Fibroblast of skin of left biceps (primary cell): Measurements from ENCODE around the gene GTPBP8.
"Not testable (repeated sequence)": the region's sequence is repeated elsewhere in the genome, so short reads cannot be mapped to it uniquely, and the experiment has no call there.

Source experiments
- DNase-seq, 2 experiments: peaks; one replicate each; pipeline ENCODE4 v3.0.0-alpha.2; 2013; ENCODE audit warnings: low read depth in 2 of 2

Gene GTPBP8

DNA sequence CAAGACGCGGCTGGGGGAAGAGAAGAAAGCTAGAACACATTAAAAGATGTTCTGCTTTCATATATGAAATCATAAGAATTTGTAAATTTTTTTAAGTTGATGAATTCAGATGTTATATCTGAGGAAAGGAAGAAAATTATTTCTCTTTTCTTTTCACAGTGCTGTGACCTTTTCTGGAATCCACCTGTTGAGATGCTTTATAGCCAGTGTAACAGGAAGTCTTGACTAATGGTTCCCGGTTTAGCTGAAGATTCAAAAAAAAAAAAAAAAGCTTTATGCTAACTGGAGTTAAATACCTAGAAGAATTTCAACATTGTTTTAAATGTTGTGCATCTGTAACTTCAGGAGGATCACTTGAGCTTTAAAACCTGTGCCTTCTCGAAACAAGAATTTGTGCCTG is 9.9 kb downstream of the GTPBP8 start:
- DNase-seq: no peak

DNA sequence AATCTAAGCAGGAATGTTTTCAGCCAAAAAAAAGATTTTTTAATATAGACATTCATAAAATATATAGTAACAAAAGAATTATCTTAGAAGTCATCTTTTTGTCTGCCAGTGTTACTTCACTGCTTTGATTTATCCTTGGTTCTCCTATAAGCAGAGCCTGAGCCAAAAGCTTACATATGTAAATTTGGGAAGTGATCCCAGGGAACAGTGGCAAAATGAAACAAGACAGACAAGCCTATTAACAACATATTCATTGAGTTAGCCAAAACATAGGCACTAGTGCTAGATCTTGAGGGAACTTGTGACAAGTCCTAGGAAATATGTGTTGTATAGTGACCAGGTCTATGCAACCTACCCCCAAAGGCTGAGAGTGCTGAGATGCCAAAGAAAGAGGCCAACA is 11.3 kb downstream of the GTPBP8 start:
- no peak for DNase-seq

DNA sequence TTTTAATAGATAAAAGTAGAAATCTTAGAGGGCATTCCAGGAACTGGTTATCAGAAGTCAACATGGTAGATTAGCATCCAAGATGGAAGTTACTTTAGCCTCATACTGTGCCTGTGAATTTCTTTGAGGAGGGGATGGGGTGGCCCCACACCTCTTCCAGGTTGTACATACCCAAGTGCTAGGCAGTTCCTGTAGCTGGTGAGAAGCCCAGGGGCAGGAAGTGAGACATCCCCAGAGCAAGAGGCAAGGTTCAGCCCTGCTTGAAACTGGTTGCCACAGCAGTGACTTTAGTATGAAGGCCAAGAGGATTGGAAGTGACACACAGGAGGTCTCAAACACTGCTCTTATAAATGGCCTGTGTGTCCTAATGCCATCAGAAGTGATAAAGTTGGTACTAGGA is 11.9 kb downstream of the GTPBP8 start:
- no peak for DNase-seq

DNA sequence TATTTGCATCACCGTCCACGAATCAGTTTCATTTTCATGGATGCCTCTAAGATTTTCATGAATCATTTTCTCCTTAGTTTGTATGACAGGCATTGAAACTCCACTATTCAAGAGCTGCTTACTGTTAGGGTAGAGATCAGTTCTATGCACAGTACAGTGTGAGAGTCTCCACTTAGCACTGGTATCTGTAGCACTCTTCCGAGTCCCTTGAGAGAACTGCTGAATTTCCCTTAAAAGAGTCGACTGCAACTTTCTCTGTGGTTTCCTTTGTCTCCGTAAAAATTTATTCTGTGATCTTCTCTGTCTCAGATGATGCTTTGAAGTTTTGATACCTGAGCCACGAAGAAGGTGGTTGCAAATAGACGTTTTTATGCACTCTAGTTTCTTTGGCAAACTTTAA is 14.8 kb downstream of the GTPBP8 start:
- no peak for DNase-seq

DNA sequence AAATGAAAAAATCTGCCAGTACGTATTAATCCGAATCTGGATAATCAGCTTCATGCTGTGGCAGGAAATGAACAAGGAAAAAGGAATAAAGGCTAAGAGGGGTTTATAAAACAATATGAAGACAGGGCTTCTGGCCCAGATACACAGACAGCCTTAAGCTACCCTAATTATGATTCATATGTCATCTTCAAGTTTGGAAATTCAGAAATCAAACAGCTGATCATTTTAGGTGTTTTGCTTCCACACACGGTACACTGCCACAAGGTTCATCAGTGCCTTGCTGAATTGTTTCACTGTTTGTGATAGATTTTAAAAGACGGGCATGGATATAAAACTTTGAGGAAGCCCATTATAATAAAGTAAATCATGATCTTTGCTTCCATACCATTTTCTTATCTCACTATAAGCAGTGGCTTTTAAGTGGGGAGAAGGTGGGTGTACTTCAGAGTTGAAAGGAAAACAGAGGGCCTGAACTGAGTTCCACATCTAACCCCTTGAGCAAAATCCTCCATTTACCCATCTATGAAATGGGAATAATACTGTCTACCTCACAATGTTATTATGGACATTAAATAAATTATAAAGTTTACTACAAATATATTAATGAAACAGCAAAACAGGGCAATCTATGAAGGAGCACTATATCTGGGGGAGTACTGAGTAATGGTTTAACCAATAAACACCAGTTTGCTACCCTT is 15.7 kb downstream of the GTPBP8 start:
- DNase-seq: no peak

DNA sequence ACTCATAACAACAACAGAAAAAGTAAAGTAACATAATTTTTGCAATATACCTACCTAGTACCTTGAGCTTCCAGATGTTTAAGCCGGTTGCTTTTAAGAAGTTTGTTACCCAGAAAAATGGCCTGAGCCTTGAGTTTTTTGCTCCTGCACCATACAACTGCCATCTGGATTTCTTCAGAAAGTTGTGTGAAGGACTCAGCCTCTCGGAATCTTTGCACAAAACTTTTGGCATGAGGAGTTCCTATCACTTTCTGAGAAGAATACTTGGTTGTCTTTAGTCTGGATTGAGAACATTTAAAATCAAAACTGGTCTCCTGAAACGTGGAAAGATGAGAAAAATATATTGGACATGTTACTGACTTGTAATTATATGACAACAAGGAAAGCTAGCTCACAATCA is 17.3 kb downstream of the GTPBP8 start:
- DNase-seq: no peak

DNA sequence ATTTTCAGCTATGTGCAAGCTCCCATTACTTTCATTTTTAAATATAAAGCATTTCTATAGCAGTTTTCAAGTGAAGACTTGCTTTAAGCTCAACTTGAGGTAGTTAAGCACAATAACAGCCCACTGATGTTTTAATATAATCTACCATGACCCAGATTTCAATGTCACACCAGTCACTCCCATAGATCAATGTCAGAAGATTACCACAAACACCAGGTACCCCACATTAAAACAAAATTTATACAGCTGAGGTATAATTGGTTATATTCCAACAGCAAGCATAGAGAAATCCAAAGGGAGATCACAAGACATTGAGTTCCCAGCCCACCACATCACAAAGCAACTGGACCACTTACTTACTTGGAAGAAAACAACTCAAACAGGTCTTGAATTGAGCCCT is 22.8 kb downstream of the GTPBP8 start:
- no peak for DNase-seq

DNA sequence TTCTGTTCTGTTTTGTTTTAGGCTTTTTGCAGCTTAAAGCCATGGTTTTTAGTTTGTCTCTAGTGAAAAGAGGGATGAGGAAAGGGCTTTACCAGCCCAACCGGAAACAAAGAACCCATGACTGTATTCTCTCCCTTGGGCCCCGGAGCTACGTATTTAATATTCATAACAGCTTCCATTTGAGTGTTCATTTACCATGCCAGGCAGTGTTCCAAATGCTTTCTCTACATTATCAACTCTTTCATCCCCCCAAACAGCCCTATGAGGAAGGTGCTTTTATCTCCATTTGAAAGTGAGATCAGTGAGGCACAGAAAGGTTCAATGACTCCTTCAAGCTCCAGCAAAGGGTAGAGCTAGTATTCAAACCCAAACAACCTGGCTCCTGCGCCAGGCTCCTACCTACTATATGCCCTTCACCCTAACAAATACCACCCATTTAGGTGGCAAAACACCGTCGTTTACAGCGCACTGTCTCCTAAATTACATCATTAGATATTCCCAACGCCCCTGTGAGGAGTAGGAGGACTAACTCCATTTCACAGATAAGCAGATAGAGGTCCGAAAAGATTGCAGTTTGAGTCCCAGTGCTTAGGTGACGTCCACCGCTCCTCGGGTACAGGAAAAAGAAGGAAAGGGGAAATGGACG is 27.9 kb downstream of the GTPBP8 start:
- no peak for DNase-seq

DNA sequence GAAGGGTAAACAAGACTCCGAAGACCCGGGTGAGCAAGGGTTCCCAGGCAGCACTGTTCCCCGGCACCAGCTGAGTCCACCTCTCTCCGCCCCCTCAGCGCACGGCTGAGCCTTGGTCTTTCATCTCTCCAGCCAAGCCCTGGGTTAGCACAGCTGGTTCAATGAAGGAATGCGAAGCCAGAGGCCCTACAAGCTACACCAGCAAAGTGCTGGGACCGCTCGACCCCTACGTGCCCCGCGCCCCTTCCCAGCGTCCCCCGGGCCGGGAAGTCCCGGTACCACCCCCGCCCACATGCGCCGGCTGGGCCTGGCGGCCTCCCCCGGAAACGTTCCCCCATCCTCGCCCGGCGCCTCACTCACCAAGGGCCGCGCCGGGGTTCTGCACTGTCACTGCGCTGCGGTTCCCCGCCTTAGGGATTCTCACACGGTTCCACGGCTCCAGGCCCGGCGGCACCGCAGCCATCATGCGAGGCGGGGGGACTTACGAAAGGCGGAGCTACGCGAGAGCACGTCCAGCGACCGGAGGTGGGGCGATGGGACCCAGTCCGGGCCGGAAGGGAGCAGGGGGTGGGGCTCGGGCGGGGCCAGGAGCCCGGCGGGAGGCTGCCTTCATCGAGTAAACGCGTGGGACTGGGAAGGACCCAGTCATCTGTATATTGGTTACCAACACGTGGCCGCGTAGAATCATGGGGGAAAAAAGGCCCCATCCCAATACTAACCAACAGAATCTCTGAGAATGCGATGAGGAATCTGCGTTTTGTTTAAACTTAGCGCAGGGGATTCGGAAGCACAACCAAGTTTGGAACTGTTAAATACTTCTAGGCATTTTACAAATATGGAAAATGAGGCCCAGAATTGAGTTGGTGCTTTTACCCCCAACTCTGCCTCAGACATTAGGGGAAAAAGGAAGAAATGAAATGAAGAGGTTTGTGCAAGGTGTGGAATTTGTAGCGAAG is 28.7 kb downstream of the GTPBP8 start:
- peak; percentile 74 to 82 for DNase-seq

DNA sequence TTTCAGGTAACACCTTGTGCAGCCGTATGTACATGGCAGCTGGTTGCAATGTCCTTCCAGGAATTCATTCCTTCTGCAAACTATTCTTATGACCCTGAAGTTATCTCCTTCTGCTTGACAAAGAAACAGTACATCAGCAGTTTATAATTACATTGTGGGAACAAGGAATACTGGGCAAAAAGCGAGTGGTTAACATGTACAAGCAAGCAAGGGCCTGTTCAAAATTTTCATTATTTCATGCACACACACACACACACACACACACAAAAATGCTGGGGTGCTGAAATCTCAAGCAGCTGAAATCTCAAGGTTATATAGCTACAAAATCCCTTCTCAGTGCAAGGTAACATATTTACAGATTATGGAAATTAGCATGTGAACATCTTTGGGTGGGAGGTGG is 30.7 kb downstream of the GTPBP8 start:
- no peak for DNase-seq

DNA sequence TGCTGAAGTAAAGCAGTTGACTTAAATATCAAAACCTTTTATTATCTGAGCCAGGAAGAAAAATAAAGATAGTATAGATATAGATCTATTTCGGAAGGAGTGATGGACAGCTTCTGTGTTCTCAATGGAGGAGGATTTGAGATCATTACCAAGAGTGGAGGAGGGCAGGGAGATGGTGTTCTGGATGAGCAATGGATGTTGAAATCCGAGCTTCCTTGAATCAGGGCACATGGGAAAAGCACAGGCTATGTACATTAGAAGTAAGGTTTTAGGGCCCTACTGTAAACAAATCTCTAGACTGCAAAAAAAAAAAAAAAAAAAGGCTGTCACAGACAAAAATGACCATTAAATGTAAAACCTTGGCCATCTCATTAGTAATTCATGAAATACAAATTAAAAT is 43.2 kb downstream of the GTPBP8 start:
- DNase-seq: no peak

DNA sequence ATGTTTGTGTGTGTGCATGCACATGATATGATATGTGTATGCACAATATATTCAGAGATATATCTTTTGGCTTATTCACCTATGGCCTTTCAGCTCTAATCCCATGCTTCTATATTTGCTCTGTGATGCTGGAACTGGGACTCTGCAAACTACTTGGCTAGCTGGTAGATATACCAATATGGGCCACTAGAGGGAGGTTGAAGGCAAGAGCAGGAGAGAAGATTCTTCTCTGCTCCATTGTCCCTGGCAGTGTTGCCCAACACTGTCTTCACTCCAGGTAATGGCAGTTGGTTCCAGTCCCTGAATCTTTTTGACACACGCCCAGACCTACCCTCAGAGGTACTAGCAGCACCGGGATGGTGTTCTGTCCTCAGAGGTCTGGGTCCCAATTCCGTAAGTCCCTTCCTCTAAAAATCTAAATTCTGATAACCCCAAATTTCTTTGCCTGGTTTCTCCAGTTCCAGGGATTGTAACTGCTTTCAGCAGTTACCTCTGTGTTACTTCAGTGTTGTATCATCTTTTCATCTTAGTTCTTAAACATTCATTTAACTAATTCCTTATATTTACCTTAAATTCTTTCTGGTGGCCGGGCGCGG is 44.7 kb downstream of the GTPBP8 start:
- no peak for DNase-seq

DNA sequence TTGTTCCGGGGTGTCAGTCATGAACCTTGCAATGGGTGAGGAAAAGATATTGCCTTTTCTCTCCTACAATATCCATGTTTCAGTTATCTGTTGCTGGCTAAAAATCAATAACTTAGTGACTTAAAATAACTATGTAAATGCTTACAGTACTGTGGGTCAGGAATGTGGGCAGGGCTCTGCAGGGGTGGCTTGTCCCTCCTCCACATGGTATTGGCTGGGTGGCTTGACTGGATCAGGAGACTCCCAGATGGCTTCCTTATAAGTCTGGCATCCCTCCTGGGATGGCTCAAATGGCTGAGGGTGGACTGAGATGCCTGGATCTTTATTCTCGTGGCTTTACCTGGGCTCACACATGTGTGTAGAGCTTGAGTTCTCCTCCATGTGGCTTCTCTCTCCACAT is 47.5 kb downstream of the GTPBP8 start:
- DNase-seq: no peak

DNA sequence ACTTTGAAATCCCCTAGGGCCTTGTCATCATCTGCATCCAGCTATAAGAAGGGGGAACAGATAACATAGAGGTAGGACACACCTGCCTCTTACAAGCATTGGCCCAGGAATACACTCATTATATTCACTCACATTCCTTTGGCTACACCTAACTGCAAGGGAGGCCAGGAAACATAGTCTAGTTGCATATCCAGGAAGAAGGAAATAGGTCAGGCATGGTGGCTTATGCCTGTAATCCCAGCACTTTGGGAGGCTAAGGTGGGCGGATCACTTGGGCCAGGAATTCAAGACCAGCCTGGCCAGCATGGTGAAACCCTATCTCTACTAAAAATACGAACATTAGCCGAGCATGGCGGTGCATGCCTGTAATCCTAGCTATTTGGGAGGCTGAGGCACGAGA is 48.8 kb downstream of the GTPBP8 start:
- no peak for DNase-seq

DNA sequence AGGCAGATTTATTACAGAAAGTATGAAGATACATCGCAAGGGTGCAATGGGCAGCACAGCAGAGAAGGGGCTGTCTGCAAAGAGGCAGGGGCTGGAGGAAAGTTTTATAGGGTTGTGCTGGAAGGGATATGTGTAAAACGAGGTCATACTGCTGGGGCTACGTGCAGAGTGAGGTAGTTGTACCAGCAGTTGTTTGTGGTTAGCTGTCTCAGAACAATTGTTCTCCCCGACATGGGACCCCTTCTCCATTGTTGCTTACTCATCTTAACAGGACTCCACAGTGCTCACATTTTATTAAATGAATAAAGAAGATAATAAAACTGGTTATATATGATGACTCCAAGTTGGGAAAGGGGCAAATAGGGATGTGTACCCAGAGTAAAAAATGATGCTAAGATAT is 49.4 kb downstream of the GTPBP8 start:
- no peak for DNase-seq

DNA sequence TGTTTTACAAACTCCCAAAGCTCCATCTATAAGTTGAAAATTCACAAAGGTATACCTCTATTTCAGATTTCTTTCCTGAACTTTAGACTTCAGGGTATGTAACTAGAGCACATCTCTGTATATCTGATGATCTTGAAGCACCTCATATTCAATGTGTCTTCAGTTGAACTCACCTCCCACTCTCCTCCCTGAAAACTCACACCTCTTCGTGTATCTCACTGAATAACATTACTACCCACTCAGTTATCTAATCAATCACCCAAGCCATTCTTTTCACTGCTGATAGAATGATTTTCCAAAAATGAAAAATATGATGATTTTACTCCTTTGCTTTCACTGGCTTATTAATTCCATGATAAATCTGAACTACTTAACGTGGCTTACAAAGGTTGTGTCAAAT is 52.9 kb downstream of the GTPBP8 start:
- no peak for DNase-seq

DNA sequence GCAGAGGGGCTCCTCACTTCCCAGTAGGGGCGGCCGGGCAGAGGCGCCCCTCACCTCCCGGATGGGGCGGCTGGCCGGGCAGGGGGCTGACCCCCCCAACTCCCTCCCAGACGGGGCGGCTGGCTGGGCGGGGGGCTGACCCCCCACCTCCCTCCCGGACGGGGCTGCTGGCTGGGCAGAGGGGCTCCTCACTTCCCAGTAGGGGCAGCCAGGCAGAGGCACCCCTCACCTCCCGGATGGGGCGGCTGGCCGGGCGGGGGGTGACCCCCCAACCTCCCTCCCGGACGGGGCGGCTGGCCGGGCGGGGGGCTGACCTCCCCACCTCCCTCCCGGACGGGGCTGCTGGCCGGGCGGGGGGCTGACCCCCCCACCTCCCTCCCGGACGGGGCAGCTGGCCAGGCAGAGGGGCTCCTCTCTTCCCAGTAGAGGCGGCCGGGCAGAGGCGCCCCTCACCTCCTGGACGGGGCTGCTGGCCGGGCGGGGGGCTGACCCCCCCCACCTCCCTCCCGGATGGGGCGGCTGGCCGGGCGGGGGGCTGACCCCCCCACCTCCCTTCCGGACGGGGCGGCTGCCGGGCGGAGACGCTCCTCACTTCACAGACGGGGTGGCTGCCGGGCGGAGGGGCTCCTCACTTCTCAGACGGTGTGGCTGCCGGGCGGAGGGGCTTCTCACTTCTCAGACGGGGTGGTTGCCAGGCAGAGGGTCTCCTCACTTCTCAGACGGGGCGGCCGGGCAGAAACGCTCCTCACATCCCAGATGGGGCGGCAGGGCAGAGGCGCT is 55.6 kb downstream of the GTPBP8 start:
- not testable (repeated sequence) for DNase-seq

DNA sequence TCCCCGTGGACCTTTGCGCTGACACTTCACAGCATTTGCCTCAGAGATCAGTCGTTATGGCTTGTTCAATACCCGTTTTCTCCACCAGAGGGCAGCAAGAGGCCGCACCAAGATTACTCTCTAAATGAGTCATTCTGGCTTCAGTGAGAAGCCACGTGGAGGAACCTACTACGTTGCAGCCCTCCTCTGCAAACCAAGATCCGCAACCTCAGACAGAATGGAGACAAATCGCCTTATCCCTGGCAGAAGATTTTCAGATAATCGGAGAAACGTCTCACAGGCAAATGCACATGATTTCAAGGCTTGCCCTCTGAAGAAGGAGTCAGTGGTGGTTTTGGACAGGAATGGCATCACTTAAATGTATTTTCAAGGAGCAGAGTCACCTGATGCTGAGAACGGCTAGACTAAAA is 60.5 kb downstream of the GTPBP8 start:
- peak; percentile 50 to 59 for DNase-seq
